GM23338 (cell line): ENCODE measurements around the gene CNTRL. TPM values are rescaled to one million over a fixed set of nuclear protein-coding genes. Genes with fewer than 3 reads are reported as not detected.

Experiments used
- ATAC-seq: fragments of 200-7000 bp; cut with Tn5 transposase; 3 replicates; pipeline ENCODE4 v1.9.1; 2020
- DNase-seq: peaks from one replicate; pipeline ENCODE4 v3.0.0-alpha.2; 2015; ENCODE audit warnings: low spot score
- H2AFZ ChIP-seq: fragments of 200-600 bp; sonication (generic); 2 replicates; pipeline ENCODE4 v1.8.0; 2016; ENCODE audit warnings: antibody characterized with exemption, mild to moderate bottlenecking, moderate library complexity
- H3F3A ChIP-seq: fragments of 200-600 bp; sonication (generic); replicated peaks from 2 replicates; pipeline ENCODE4 v1.8.0; 2017; ENCODE audit warnings: antibody characterized with exemption, mixed run types, low read depth
- H3K27ac ChIP-seq: fragments of 200-600 bp; sonication (generic); 2 replicates; pipeline ENCODE4 v1.6.1; 2016; ENCODE audit warnings: low read depth
- H3K27me3 ChIP-seq: fragments of 200-600 bp; sonication (generic); 2 replicates; pipeline ENCODE4 v1.8.0; 2016; ENCODE audit warnings: mild to moderate bottlenecking, mixed run types, moderate library complexity; ENCODE audit not compliant: insufficient read depth
- H3K36me3 ChIP-seq: fragments of 200-600 bp; sonication (generic); 2 replicates; pipeline ENCODE4 v1.8.0; 2016; ENCODE audit warnings: mild to moderate bottlenecking; ENCODE audit not compliant: insufficient read depth
- H3K4me1 ChIP-seq: fragments of 200-600 bp; sonication (generic); 2 replicates; pipeline ENCODE4 v1.8.0; 2016; ENCODE audit warnings: mild to moderate bottlenecking, moderate library complexity; ENCODE audit not compliant: insufficient read depth
- H3K4me2 ChIP-seq: fragments of 200-600 bp; sonication (generic); 2 replicates; pipeline ENCODE4 v1.7.1; 2017; ENCODE audit warnings: mixed run types
- H3K4me3 ChIP-seq: fragments of 200-600 bp; sonication (generic); 2 replicates; pipeline ENCODE4 v1.6.1; 2016; ENCODE audit warnings: mixed run types
- H3K79me2 ChIP-seq: fragments of 200-600 bp; sonication (generic); replicated peaks from 2 replicates; pipeline ENCODE4 v1.8.0; 2017; ENCODE audit warnings: mild to moderate bottlenecking; ENCODE audit not compliant: insufficient read depth
- H3K9me2 ChIP-seq: fragments of 200-600 bp; sonication (generic); 2 replicates; pipeline ENCODE4 v1.8.0; 2017; ENCODE audit not compliant: insufficient read depth
- H4K20me1 ChIP-seq: fragments of 200-600 bp; sonication (generic); replicated peaks from 2 replicates; pipeline ENCODE4 v1.8.0; 2017; ENCODE audit warnings: mild to moderate bottlenecking; ENCODE audit not compliant: insufficient read depth
- H3K27ac Mint-ChIP-seq: 2 replicates; pipeline ENCODE4 v1.8.0; 2020; ENCODE audit warnings: inconsistent platforms, mild to moderate bottlenecking, moderate library complexity, mixed read lengths
- H3K27me3 Mint-ChIP-seq: 3 replicates; pipeline ENCODE4 v1.8.0; 2022; ENCODE audit warnings: low read depth, mild to moderate bottlenecking, moderate library complexity, mixed read lengths, inconsistent platforms; ENCODE audit not compliant: insufficient read depth, poor library complexity
- H3K36me3 Mint-ChIP-seq: 3 replicates; pipeline ENCODE4 v1.8.0; 2021; ENCODE audit warnings: low read depth, mild to moderate bottlenecking, inconsistent platforms, moderate library complexity, mixed read lengths
- H3K4me1 Mint-ChIP-seq: 3 replicates; pipeline ENCODE4 v1.8.0; 2020; ENCODE audit warnings: mild to moderate bottlenecking, inconsistent platforms, mixed read lengths
- H3K4me3 Mint-ChIP-seq: 3 replicates; pipeline ENCODE4 v1.8.0; 2021; ENCODE audit warnings: moderate library complexity, mild to moderate bottlenecking, inconsistent platforms, mixed read lengths
- H3K9me3 Mint-ChIP-seq: 3 replicates; pipeline ENCODE4 v1.8.0; 2020; ENCODE audit warnings: moderate library complexity, mild to moderate bottlenecking, inconsistent platforms, mixed read lengths
- CREB1 ChIP-seq: fragments of 250-450 bp; sonication (Bioruptor Pico); IDR thresholded peaks from 2 replicates; pipeline ENCODE4 v1.5.0; 2020; ENCODE audit warnings: low read depth, mild to moderate bottlenecking, moderate library complexity
- EZH2 ChIP-seq: fragments of 200-600 bp; sonication (generic); IDR thresholded peaks from one replicate; pipeline ENCODE4 v1.8.0; 2017; ENCODE audit warnings: antibody characterized with exemption, mild to moderate bottlenecking, low read depth; ENCODE audit not compliant: unreplicated experiment
- EZH2phosphoT487 ChIP-seq: fragments of 200-600 bp; sonication (generic); IDR thresholded peaks from one replicate; pipeline ENCODE4 v1.8.1; 2018; ENCODE audit warnings: antibody characterized with exemption; ENCODE audit not compliant: unreplicated experiment
- JUNB ChIP-seq: IDR thresholded peaks from one replicate; pipeline ENCODE4 v1.6.1; 2016; ENCODE audit warnings: antibody characterized with exemption; ENCODE audit not compliant: unreplicated experiment
- NANOG ChIP-seq: IDR thresholded peaks from 2 replicates; pipeline ENCODE4 v1.6.1; 2016; ENCODE audit warnings: antibody characterized with exemption, borderline replicate concordance
- POLR2AphosphoS5 ChIP-seq: IDR thresholded peaks from 2 replicates; pipeline ENCODE4 v1.6.1; 2016; ENCODE audit warnings: antibody characterized with exemption, low read depth
- STAT1 ChIP-seq: IDR thresholded peaks from one replicate; pipeline ENCODE4 v1.6.1; 2016; ENCODE audit warnings: antibody characterized with exemption; ENCODE audit not compliant: unreplicated experiment
- ZNF114 ChIP-seq: fragments of 250-450 bp; sonication (Bioruptor Pico); IDR thresholded peaks from 2 replicates; pipeline ENCODE4 v1.5.0; 2020; ENCODE audit warnings: mild to moderate bottlenecking, moderate library complexity
- ZNF331 ChIP-seq: fragments of 250-450 bp; sonication (Bioruptor Pico); IDR thresholded peaks from 2 replicates; pipeline ENCODE4 v1.5.0; 2020; ENCODE audit warnings: low read depth, mild to moderate bottlenecking, moderate library complexity
- polyA plus RNA-seq: library from polyadenylated mRNA; unstranded; fragments of >200 nt; fragmentation: Nextera tagmentation; extraction: Ambion mirVana; gene quantifications from 2 replicates; pipeline ENCODE4 v1.2.1, GENCODE V29; 2016
- total RNA-seq: library from RNA; depleted of rRNA; stranded (reverse); fragments of >200 nt; shearing (Covaris generic); gene quantifications from 2 replicates; pipeline ENCODE4 v1.2.3, GENCODE V29; 2014
- TF ChIP-seq, protein P1 (sequence below): fragments of 250-450 bp; sonication (Bioruptor Pico); IDR thresholded peaks from 2 replicates; pipeline ENCODE4 v1.5.0; 2020; ENCODE audit warnings: mild to moderate bottlenecking, moderate library complexity
- TF ChIP-seq, protein P2 (sequence below), 2 experiments: fragments of 200-600 bp in 1 of 2; sonication (generic) in 1 of 2; conservative IDR thresholded peaks; 2 replicates each; pipeline versions ENCODE4 v1.5.1 to v1.6.1; 2016 to 2017; ENCODE audit warnings: antibody characterized with exemption in 2 of 2, low read depth in 2 of 2, mild to moderate bottlenecking in 2 of 2, moderate library complexity in 1 of 2
- TF ChIP-seq, protein P3 (sequence below): IDR thresholded peaks from 2 replicates; pipeline ENCODE4 v1.6.1; 2016; ENCODE audit warnings: antibody characterized with exemption
- TF ChIP-seq, protein P4 (sequence below): IDR thresholded peaks from one replicate; pipeline ENCODE4 v1.6.1; 2018; ENCODE audit warnings: antibody characterized with exemption; ENCODE audit not compliant: unreplicated experiment

CNTRL gene
- total and polyA plus RNA-seq, 2 experiments from 2014 or later: 9.2 to 11.7 TPM

DNA sequence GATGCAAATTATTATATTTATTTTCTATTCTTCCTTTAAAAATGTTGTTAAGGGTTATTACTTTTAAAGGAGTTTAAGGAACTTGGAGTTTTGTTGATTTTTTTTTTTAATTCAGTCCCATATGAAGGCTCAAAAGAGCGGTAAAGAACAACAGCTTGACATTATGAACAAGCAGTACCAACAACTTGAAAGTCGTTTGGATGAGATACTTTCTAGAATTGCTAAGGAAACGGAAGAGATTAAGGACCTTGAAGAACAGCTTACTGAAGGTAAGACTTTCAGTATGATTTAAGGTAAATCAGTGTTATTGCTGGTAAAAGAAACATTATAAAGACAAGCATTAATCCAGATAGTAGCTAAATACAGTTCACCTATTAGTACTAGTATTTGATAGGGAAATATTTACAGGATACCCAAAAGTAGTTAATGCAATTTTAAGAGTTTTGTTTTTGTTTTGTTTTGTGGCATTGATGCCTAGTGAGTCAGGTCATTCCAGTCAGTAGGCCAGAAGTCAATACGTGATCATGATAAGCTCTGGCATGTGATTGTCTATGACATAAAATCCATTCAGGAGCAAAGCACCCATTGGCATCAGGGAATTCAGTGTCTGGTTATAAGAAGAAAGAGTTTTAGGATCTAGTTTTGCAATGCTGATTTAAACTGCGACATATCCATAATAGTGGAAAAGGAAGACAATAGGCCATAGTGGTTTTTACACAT lies 49.2 kb downstream of the CNTRL start:
- no peak overlapping the region for H3K27ac ChIP-seq
- peaks cover 20% of the 10 kb centered on the region; the same call in 2 of the 3 replicates for H3K36me3 Mint-ChIP-seq
- H3K27ac Mint-ChIP-seq: no peak overlapping the region
- peaks cover 3% of the 10 kb centered on the region for H3K27me3 Mint-ChIP-seq
- H2AFZ ChIP-seq: no peak overlapping the region
- H3K79me2 ChIP-seq: no peaks in the 10 kb centered on the region
- H3K4me3 Mint-ChIP-seq: no peak overlapping the region
- H3K4me2 ChIP-seq: no peak overlapping the region
- no peak overlapping the region for H3K4me3 ChIP-seq
- no peak for DNase-seq
- no peaks in the 10 kb centered on the region for H3F3A ChIP-seq
- H3K4me1 Mint-ChIP-seq: peaks cover 13% of the 10 kb centered on the region; the same call in 2 of the 3 replicates
- H3K9me3 Mint-ChIP-seq: 0 out of 3 replicates have a peak, but pooled peaks cover under 1% of the 10 kb centered on the region
- no peaks in the 10 kb centered on the region for H3K27me3 ChIP-seq
- H3K36me3 ChIP-seq: no peaks in the 10 kb centered on the region
- no peaks in the 10 kb centered on the region for H3K4me1 ChIP-seq
- no peaks in the 10 kb centered on the region for H3K9me2 ChIP-seq
- ATAC-seq: no peak
- TF ChIP-seq, protein P1, sequence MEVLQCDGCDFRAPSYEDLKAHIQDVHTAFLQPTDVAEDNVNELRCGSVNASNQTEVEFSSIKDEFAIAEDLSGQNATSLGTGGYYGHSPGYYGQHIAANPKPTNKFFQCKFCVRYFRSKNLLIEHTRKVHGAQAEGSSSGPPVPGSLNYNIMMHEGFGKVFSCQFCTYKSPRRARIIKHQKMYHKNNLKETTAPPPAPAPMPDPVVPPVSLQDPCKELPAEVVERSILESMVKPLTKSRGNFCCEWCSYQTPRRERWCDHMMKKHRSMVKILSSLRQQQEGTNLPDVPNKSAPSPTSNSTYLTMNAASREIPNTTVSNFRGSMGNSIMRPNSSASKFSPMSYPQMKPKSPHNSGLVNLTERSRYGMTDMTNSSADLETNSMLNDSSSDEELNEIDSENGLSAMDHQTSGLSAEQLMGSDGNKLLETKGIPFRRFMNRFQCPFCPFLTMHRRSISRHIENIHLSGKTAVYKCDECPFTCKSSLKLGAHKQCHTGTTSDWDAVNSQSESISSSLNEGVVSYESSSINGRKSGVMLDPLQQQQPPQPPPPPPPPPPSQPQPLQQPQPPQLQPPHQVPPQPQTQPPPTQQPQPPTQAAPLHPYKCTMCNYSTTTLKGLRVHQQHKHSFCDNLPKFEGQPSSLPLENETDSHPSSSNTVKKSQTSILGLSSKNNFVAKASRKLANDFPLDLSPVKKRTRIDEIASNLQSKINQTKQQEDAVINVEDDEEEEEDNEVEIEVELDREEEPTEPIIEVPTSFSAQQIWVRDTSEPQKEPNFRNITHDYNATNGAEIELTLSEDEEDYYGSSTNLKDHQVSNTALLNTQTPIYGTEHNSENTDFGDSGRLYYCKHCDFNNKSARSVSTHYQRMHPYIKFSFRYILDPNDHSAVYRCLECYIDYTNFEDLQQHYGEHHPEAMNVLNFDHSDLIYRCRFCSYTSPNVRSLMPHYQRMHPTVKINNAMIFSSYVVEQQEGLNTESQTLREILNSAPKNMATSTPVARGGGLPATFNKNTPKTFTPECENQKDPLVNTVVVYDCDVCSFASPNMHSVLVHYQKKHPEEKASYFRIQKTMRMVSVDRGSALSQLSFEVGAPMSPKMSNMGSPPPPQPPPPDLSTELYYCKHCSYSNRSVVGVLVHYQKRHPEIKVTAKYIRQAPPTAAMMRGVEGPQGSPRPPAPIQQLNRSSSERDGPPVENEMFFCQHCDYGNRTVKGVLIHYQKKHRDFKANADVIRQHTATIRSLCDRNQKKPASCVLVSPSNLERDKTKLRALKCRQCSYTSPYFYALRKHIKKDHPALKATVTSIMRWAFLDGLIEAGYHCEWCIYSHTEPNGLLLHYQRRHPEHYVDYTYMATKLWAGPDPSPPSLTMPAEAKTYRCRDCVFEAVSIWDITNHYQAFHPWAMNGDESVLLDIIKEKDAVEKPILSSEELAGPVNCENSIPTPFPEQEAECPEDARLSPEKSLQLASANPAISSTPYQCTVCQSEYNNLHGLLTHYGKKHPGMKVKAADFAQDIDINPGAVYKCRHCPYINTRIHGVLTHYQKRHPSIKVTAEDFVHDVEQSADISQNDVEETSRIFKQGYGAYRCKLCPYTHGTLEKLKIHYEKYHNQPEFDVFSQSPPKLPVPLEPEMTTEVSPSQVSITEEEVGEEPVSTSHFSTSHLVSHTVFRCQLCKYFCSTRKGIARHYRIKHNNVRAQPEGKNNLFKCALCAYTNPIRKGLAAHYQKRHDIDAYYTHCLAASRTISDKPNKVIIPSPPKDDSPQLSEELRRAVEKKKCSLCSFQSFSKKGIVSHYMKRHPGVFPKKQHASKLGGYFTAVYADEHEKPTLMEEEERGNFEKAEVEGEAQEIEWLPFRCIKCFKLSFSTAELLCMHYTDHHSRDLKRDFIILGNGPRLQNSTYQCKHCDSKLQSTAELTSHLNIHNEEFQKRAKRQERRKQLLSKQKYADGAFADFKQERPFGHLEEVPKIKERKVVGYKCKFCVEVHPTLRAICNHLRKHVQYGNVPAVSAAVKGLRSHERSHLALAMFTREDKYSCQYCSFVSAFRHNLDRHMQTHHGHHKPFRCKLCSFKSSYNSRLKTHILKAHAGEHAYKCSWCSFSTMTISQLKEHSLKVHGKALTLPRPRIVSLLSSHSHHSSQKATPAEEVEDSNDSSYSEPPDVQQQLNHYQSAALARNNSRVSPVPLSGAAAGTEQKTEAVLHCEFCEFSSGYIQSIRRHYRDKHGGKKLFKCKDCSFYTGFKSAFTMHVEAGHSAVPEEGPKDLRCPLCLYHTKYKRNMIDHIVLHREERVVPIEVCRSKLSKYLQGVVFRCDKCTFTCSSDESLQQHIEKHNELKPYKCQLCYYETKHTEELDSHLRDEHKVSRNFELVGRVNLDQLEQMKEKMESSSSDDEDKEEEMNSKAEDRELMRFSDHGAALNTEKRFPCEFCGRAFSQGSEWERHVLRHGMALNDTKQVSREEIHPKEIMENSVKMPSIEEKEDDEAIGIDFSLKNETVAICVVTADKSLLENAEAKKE (CRISPR knock-in tag): no peak
- TF ChIP-seq, protein P2, sequence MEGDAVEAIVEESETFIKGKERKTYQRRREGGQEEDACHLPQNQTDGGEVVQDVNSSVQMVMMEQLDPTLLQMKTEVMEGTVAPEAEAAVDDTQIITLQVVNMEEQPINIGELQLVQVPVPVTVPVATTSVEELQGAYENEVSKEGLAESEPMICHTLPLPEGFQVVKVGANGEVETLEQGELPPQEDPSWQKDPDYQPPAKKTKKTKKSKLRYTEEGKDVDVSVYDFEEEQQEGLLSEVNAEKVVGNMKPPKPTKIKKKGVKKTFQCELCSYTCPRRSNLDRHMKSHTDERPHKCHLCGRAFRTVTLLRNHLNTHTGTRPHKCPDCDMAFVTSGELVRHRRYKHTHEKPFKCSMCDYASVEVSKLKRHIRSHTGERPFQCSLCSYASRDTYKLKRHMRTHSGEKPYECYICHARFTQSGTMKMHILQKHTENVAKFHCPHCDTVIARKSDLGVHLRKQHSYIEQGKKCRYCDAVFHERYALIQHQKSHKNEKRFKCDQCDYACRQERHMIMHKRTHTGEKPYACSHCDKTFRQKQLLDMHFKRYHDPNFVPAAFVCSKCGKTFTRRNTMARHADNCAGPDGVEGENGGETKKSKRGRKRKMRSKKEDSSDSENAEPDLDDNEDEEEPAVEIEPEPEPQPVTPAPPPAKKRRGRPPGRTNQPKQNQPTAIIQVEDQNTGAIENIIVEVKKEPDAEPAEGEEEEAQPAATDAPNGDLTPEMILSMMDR (conservative IDR thresholded peaks at IDR 0.05; ENCODE audit: low read depth in 2 of 2): no peak
- TF ChIP-seq CREB1: no peak
- no peak for TF ChIP-seq STAT1
- TF ChIP-seq ZNF331: no peak
- no peak for TF ChIP-seq ZNF114 (CRISPR knock-in tag)
- no peak for TF ChIP-seq EZH2phosphoT487
- TF ChIP-seq NANOG: no peak
- TF ChIP-seq, protein P3, sequence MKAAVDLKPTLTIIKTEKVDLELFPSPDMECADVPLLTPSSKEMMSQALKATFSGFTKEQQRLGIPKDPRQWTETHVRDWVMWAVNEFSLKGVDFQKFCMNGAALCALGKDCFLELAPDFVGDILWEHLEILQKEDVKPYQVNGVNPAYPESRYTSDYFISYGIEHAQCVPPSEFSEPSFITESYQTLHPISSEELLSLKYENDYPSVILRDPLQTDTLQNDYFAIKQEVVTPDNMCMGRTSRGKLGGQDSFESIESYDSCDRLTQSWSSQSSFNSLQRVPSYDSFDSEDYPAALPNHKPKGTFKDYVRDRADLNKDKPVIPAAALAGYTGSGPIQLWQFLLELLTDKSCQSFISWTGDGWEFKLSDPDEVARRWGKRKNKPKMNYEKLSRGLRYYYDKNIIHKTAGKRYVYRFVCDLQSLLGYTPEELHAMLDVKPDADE: no peak
- TF ChIP-seq JUNB: no peak
- TF ChIP-seq EZH2: no peak
- TF ChIP-seq, protein P4, sequence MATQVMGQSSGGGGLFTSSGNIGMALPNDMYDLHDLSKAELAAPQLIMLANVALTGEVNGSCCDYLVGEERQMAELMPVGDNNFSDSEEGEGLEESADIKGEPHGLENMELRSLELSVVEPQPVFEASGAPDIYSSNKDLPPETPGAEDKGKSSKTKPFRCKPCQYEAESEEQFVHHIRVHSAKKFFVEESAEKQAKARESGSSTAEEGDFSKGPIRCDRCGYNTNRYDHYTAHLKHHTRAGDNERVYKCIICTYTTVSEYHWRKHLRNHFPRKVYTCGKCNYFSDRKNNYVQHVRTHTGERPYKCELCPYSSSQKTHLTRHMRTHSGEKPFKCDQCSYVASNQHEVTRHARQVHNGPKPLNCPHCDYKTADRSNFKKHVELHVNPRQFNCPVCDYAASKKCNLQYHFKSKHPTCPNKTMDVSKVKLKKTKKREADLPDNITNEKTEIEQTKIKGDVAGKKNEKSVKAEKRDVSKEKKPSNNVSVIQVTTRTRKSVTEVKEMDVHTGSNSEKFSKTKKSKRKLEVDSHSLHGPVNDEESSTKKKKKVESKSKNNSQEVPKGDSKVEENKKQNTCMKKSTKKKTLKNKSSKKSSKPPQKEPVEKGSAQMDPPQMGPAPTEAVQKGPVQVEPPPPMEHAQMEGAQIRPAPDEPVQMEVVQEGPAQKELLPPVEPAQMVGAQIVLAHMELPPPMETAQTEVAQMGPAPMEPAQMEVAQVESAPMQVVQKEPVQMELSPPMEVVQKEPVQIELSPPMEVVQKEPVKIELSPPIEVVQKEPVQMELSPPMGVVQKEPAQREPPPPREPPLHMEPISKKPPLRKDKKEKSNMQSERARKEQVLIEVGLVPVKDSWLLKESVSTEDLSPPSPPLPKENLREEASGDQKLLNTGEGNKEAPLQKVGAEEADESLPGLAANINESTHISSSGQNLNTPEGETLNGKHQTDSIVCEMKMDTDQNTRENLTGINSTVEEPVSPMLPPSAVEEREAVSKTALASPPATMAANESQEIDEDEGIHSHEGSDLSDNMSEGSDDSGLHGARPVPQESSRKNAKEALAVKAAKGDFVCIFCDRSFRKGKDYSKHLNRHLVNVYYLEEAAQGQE: no peak
- TF ChIP-seq POLR2AphosphoS5: no peak
- H4K20me1 ChIP-seq: no peaks in the 10 kb centered on the region
